ENCODE measurements around the gene PAX8.

The PAX8 gene

GRCh38 chr2:113208396-113208795 lies 70.3 kb downstream of the PAX8 start:
- TF ChIP-seq USF1 (IDR thresholded peaks at IDR 0.05), result no peak
- TF ChIP-seq YY1 (IDR thresholded peaks at IDR 0.05; ENCODE audit: low read depth), result no peak
- TF ChIP-seq MAX (IDR thresholded peaks at IDR 0.05), result no peak
- no peak for TF ChIP-seq FOXM1 (IDR thresholded peaks at IDR 0.05; ENCODE audit: borderline replicate concordance, low read depth)
- TF ChIP-seq EP300 (IDR thresholded peaks at IDR 0.05; ENCODE audit: borderline replicate concordance), result no peak
- no peak for TF ChIP-seq ZBTB7A (IDR thresholded peaks at IDR 0.05; ENCODE audit: low read depth)
- no peak for TF ChIP-seq EGR1 (IDR thresholded peaks at IDR 0.05)
- TF ChIP-seq NFIC (IDR thresholded peaks at IDR 0.05), result no peak
- TF ChIP-seq CREB1 (IDR thresholded peaks at IDR 0.05; ENCODE audit: low read depth), result no peak
- TF ChIP-seq TCF12 (IDR thresholded peaks at IDR 0.05; ENCODE audit: low read depth), result no peak
- no peak for TF ChIP-seq CEBPB (IDR thresholded peaks at IDR 0.05)
- no peak for TF ChIP-seq RAD21 (IDR thresholded peaks at IDR 0.05; ENCODE audit: low read depth)
- no peak for TF ChIP-seq REST (IDR thresholded peaks at IDR 0.05; ENCODE audit: low read depth)

- TF ChIP-seq REST (IDR thresholded peaks at IDR 0.05; ENCODE audit: low read depth) (no peak), TEAD4 (IDR thresholded peaks at IDR 0.05) (no peak), MAX (IDR thresholded peaks at IDR 0.05) (no peak), NFIC (IDR thresholded peaks at IDR 0.05) (no peak), RAD21 (IDR thresholded peaks at IDR 0.05; ENCODE audit: low read depth) (no peak), CREB1 (IDR thresholded peaks at IDR 0.05; ENCODE audit: low read depth) (no peak), EGR1 (IDR thresholded peaks at IDR 0.05) (no peak)
Observed at GRCh38 chr2:113207021-113207420, 71.7 kb downstream of the PAX8 start.

GRCh38 chr2:113206251-113206650 lies 72.5 kb downstream of the PAX8 start:
- TF ChIP-seq EP300 (IDR thresholded peaks at IDR 0.05; ENCODE audit: borderline replicate concordance), result no peak

GRCh38 chr2:113203901-113204519 lies 74.7 kb downstream of the PAX8 start:
- peak; percentile 16; the same call in 1 of the 2 replicates for TF ChIP-seq EP300 (IDR thresholded peaks at IDR 0.05; ENCODE audit: borderline replicate concordance)
- peak; percentile 98 for TF ChIP-seq RAD21 (IDR thresholded peaks at IDR 0.05; ENCODE audit: low read depth)
- TF ChIP-seq USF1 (IDR thresholded peaks at IDR 0.05), result peak; percentile 59
- TF ChIP-seq CREB1 (IDR thresholded peaks at IDR 0.05; ENCODE audit: low read depth), result no peak
- peak; percentile 74 for TF ChIP-seq MAX (IDR thresholded peaks at IDR 0.05)

GRCh38 chr2:113203217-113203530 lies 75.5 kb downstream of the PAX8 start:
- TF ChIP-seq EGR1 (IDR thresholded peaks at IDR 0.05) (no peak), CREB1 (IDR thresholded peaks at IDR 0.05; ENCODE audit: low read depth) (no peak), USF1 (IDR thresholded peaks at IDR 0.05) (no peak), TEAD4 (IDR thresholded peaks at IDR 0.05) (no peak), RAD21 (IDR thresholded peaks at IDR 0.05; ENCODE audit: low read depth) (no peak), TAF1 (IDR thresholded peaks at IDR 0.05; ENCODE audit: low read depth) (no peak), MAX (IDR thresholded peaks at IDR 0.05) (no peak), NFIC (IDR thresholded peaks at IDR 0.05) (no peak), CEBPB (IDR thresholded peaks at IDR 0.05) (no peak), FOXM1 (IDR thresholded peaks at IDR 0.05; ENCODE audit: borderline replicate concordance, low read depth) (no peak)
